Ovary (tissue), 10 donors: ENCODE data around the gene MYBPC3. TPM values are rescaled to one million over a fixed set of nuclear protein-coding genes. Genes with fewer than 3 reads are reported as not detected.
A peak's percentile ranks its signal among the peaks of the same experiment; 100 is the strongest.

Source experiments
- DNase-seq, 5 donors: peaks; one replicate each; pipeline ENCODE4 v3.0.0-alpha.2; 2019 to 2020
- H3K27ac ChIP-seq, 2 donors: fragments of 200-600 bp; one replicate each; pipeline versions ENCODE4 v1.5.1 to v1.8.0; 2019 to 2022
- H3K27me3 ChIP-seq: fragments of 200-600 bp; one replicate; pipeline ENCODE4 v1.8.0; 2022
- H3K36me3 ChIP-seq: fragments of 200-600 bp; sonication (generic); one replicate; pipeline ENCODE4 v1.5.1; 2019
- H3K4me1 ChIP-seq: one replicate; pipeline ENCODE4 v1.8.1; 2013; ENCODE audit warnings: mild to moderate bottlenecking, moderate library complexity; ENCODE audit not compliant: insufficient read depth
- H3K4me3 ChIP-seq: fragments of 200-600 bp; sonication (generic); one replicate; pipeline ENCODE4 v1.5.1; 2017
- H3K9me3 ChIP-seq, 2 donors: fragments of 200-600 bp in 1 of 2; sonication (generic) in 1 of 2; one replicate each; pipeline versions ENCODE4 v1.5.1 to v1.8.1; 2013 to 2019; ENCODE audit warnings: mild to moderate bottlenecking in 1 of 2, moderate library complexity in 1 of 2
- EP300 ChIP-seq: sonication (generic); formaldehyde crosslinking; IDR thresholded peaks from one replicate; pipeline ENCODE4 v1.6.1; 2017; ENCODE audit warnings: antibody characterized with exemption
- POLR2A ChIP-seq: fragments of 450-650 bp; IDR thresholded peaks from one replicate; pipeline ENCODE4 v1.6.1; 2017; ENCODE audit warnings: antibody characterized with exemption, mild to moderate bottlenecking, moderate library complexity
- WGBS, 3 donors: extraction: QIAGEN DNeasy Blood & Tissue Kit in 1 of 3; methylation state at CpG; one replicate each; pipeline versions ENCODE4 v1.1.5 to v1.1.7; 2013 to 2017; 5-methylcytosine and 5-hydroxymethylcytosine counted together
- intact Hi-C, 4 donors: fragments of 100-400 bp; cut with DNase I; formaldehyde crosslinking; loops; one replicate each; pipeline versions ENCODE4 v1.11.0 to v1.15.1; 2022 to 2023
- long read RNA-seq, 3 donors: library from polyadenylated mRNA in 2 of 3; unstranded in 2 of 3; transcript quantifications; one replicate each; pipeline ENCODE4 v2.0.0 and lab custom pipeline, GENCODE V29; 2021 to 2026
- polyA plus RNA-seq, 2 donors: library from polyadenylated mRNA; stranded (reverse); fragments of 200-250 nt in 1 of 2; fragments of 350-450 nt in 1 of 2; fragmentation: Illumina TruSeq in 1 of 2; extraction: RNeasy Lipid Tissue Mini Kit (QIAGEN cat#74804) in 1 of 2; gene quantifications; one replicate each; pipeline ENCODE4 v1.2.3, GENCODE V29; 2013 to 2014
- total RNA-seq, 7 donors: library from RNA; depleted of rRNA in 2 of 7; stranded (reverse); fragments of >200 nt in 2 of 7; fragmentation: NEBNext Ultra II Directional in 3 of 7; extraction: Animal tissue kit (Norgen Biotek cat#: 25700) in 3 of 7; gene quantifications; one replicate each; pipeline versions ENCODE4 v1.1.0 to v1.2.4, GENCODE V29; 2016 to 2023
- TF ChIP-seq, protein P1 (sequence below), 3 donors: fragments of 450-650 bp in 2 of 3; fragments of 200-600 bp in 1 of 3; IDR thresholded peaks; one replicate each; pipeline versions ENCODE4 v1.5.1 to v1.8.0; 2016 to 2022; ENCODE audit warnings: antibody characterized with exemption in 3 of 3, mild to moderate bottlenecking in 1 of 3
- donor health status: DM: no; HTN: no; CAD: no; lungs with moderate emphysema.
- donor health status: DM: no; HTN: no; CAD: no.
- donor health status: Bipolar disorder and iron deficiency.
- donor health status: DM: yes; HTN: yes; CAD: no.
- donor health status: DM: no; HTN: no; CAD: no.
- donor health status: DM: yes; HTN: yes; CAD: no.

MYBPC3 gene
- total RNA-seq (under 1 TPM in 3 of 7 donors, not detected in 4; 0.18 to 0.40 (median 0.32) TPM), polyA plus RNA-seq (under 1 TPM; 0.05 to 0.22 TPM)
- long read RNA-seq, donor 1 = 0 reads
- long read RNA-seq, donor 2 = 0 reads
- long read RNA-seq, donor 3 = 0 reads

DNA sequence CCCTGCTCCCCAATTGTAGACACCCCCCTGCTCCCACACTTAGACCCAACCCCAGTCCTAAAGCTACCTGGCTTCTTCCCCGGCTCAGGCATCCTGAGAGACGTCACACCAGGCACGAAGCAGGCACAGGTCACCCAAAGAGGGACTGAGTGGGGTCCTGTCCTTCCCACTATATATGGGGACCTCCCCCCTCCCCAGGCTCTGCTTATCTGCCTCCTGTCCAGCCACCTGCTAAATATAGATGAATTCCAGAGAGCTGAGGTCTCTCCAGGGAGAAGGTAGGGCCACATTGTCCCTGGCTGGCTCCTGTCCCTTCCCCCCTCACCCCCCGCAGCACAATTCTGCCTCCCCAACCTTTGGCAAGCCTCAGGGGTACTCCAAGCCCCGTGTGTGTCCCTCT is at the start of gene MYBPC3:
Gene MYBPC3 (minus strand): TSS at position 147 of the 400 bp plus-strand sequence. CDS start 55 bp downstream, at position 92.
- H3K4me1 ChIP-seq = peaks cover 2% of the 10 kb centered on the region
- H3K9me3 ChIP-seq = no peaks in the 10 kb centered on the region
- WGBS, 3 donors = 72 to 80% (median 80%) methylated on average over 5 of the region's 5 CpGs
- intact Hi-C loops = loop anchor here (5.0 to 10.0 kb wide), 8 partner anchors 88 to 468 kb away; partner anchors contain the start of genes ARFGAP2 (in 1 of the 4) and NR1H3 (in 1 of the 4)
- no peak within 1 kb of the TSS for H3K27ac ChIP-seq
- no peaks in the 10 kb centered on the region for H3K27me3 ChIP-seq
- no peak for DNase-seq
- H3K36me3 ChIP-seq = no peaks in the 10 kb centered on the region
- no peak within 1 kb of the TSS for H3K4me3 ChIP-seq
- TF ChIP-seq POLR2A (no peak), EP300 (no peak)
- TF ChIP-seq, protein P1, sequence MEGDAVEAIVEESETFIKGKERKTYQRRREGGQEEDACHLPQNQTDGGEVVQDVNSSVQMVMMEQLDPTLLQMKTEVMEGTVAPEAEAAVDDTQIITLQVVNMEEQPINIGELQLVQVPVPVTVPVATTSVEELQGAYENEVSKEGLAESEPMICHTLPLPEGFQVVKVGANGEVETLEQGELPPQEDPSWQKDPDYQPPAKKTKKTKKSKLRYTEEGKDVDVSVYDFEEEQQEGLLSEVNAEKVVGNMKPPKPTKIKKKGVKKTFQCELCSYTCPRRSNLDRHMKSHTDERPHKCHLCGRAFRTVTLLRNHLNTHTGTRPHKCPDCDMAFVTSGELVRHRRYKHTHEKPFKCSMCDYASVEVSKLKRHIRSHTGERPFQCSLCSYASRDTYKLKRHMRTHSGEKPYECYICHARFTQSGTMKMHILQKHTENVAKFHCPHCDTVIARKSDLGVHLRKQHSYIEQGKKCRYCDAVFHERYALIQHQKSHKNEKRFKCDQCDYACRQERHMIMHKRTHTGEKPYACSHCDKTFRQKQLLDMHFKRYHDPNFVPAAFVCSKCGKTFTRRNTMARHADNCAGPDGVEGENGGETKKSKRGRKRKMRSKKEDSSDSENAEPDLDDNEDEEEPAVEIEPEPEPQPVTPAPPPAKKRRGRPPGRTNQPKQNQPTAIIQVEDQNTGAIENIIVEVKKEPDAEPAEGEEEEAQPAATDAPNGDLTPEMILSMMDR (IDR thresholded peaks at IDR 0.05) = no peak

- TF ChIP-seq POLR2A (no peak), EP300 (no peak)
- TF ChIP-seq, protein P1 (IDR thresholded peaks at IDR 0.05) = no peak
- H3K4me3 ChIP-seq = peak overlapping the region; percentile 65
These were observed 48.3 kb upstream of the MYBPC3 start for GRCh38 chr11:47400768-47401279.

GRCh38 chr11:47399860-47400767 is 47.6 kb upstream of the MYBPC3 start:
- TF ChIP-seq POLR2A = no peak
- TF ChIP-seq, protein P1 (IDR thresholded peaks at IDR 0.05) = no peak
- Histone ChIP-seq H3K27me3 (no peaks in the 10 kb centered on the region), H3K9me3 (no peaks in the 10 kb centered on the region), H3K36me3 (no peaks in the 10 kb centered on the region), H3K27ac (peak overlapping the region; percentile 75 to 79), H3K4me3 (peak overlapping the region; percentile 65), H3K4me1 (no peaks in the 10 kb centered on the region)
- 3 to 5% (median 3%) methylated on average over 27 to 46 of the region's 47 CpGs for WGBS, 3 donors
- intact Hi-C loops = no loop called here
- DNase-seq = peak in 4 of 5 donors; percentile 61 to 73 (median 64)

More at GRCh38 chr11:47400768-47401279, 48.3 kb upstream of the MYBPC3 start:
- H3K36me3 ChIP-seq = no peaks in the 10 kb centered on the region
- intact Hi-C loops = no loop called here
- WGBS, 3 donors = 19 to 24% (median 24%) methylated on average over 8 of the region's 8 CpGs
- peak overlapping the region in 1 of 2 donors; percentile 79 for H3K27ac ChIP-seq
- no peaks in the 10 kb centered on the region for H3K27me3 ChIP-seq
- H3K4me1 ChIP-seq = no peaks in the 10 kb centered on the region
- H3K9me3 ChIP-seq = no peaks in the 10 kb centered on the region
- no peak for DNase-seq

DNA sequence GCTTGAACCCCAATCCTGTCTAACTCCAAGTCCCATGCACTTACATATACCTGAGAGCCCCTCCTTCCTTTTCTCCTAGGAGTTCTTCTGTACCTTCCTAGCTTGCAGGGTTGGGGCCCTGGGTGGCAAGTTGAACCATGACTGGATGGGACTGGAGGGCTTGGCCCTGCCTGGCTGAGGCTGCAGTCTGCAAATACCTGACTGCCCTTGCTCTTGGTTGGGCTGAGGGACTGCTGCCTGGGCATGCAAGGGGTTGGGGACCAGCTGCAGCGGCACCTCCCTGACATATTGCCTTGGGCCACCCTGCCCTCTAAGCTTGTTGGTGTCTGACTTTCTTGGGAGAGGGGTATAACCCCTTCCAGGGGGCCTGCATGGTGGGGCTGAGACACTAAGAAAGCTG is 46.0 kb upstream of the MYBPC3 start:
- H3K36me3 ChIP-seq = no peaks in the 10 kb centered on the region
- intact Hi-C loops = no loop called here
- 93 to 100% (median 100%) methylated on average over 1 of the region's 1 CpG for WGBS, 3 donors
- no peaks in the 10 kb centered on the region for H3K9me3 ChIP-seq
- no peak overlapping the region for H3K4me3 ChIP-seq
- no peaks in the 10 kb centered on the region for H3K27me3 ChIP-seq
- DNase-seq = peak in 1 of 5 donors; percentile 17
- no peaks in the 10 kb centered on the region for H3K4me1 ChIP-seq
- no peak overlapping the region for H3K27ac ChIP-seq
- TF ChIP-seq EP300 (no peak), POLR2A (no peak)
- TF ChIP-seq, protein P1 (IDR thresholded peaks at IDR 0.05) = no peak
